GM10248 (cell line): ENCODE measurements around the gene EFCAB11.

Experiments
- CTCF ChIA-PET: fragments of 300-600 bp; sonication (Branson Sonifier 250); formaldehyde crosslinking; extraction: SDS; loops from one replicate; lab custom pipeline; 2021; ENCODE audit warnings: antibody characterized with exemption; lab: Yijun Ruan, JAX
- POLR2A ChIA-PET: fragments of 350-650 bp; sonication (Branson Sonifier 250); formaldehyde crosslinking; extraction: SDS; loops from one replicate; lab custom pipeline; 2020; ENCODE audit warnings: antibody characterized with exemption; lab: Yijun Ruan, JAX
- DNase-seq: peaks from one replicate; pipeline ENCODE4 v3.0.0; 2012; ENCODE audit errors: extremely low spot score
- TF ChIP-seq, protein P1 (sequence below): IDR thresholded peaks from 2 replicates; pipeline ENCODE4 v1.5.1; 2012; ENCODE audit warnings: mild to moderate bottlenecking, low read depth; ENCODE audit errors: extremely low read depth, missing control alignments, control extremely low read depth

The EFCAB11 gene

DNA sequence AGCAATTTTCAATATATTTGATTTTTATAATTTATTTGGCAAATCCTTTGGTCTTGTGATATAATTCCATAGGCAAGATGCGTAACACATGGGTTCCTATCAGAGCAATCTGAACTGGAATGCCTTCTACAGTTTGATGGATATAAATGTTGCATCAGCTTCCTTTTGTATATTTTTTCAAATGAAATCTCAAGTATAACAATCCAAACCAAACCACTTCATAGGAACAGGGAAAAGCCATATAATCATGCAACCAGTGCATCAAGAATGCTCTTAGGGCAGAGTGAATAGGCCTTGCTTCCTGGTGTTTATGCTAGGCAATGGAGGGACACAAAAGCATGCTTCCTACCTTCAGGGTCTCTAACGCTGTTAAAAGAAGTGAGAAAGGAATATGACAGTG lies 34.5 kb downstream of the EFCAB11 start:
- POLR2A ChIA-PET: no interaction called here
- DNase-seq: no peak
- TF ChIP-seq, protein P1, sequence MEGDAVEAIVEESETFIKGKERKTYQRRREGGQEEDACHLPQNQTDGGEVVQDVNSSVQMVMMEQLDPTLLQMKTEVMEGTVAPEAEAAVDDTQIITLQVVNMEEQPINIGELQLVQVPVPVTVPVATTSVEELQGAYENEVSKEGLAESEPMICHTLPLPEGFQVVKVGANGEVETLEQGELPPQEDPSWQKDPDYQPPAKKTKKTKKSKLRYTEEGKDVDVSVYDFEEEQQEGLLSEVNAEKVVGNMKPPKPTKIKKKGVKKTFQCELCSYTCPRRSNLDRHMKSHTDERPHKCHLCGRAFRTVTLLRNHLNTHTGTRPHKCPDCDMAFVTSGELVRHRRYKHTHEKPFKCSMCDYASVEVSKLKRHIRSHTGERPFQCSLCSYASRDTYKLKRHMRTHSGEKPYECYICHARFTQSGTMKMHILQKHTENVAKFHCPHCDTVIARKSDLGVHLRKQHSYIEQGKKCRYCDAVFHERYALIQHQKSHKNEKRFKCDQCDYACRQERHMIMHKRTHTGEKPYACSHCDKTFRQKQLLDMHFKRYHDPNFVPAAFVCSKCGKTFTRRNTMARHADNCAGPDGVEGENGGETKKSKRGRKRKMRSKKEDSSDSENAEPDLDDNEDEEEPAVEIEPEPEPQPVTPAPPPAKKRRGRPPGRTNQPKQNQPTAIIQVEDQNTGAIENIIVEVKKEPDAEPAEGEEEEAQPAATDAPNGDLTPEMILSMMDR: no peak
- CTCF ChIA-PET: interaction anchor here (1.2 to 2.3 kb wide), 3 partner anchors 19 to 893 kb away, joined by 3 to 9 read pairs (median 7); no protein-coding TSS in a partner anchor

DNA sequence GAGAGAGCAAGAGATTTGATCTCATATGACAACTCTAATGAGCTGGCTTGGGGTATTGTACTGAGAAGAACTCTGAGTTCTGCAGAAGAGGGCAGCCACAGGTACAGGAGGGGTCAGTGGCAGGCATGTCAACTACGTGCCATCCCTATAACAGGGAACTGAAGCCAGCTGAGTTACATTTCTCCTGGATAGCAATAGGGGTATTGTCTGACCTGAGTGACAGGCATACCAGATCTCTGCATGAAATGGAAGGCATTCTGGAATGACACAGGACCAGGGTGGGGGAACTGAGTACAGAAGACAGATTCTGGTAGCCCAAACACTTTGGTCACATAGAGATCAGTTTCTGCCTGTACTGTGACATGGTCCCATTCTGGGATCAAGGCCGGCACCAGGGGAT lies 35.8 kb downstream of the EFCAB11 start:
- TF ChIP-seq, protein P1: no peak
- POLR2A ChIA-PET: interaction anchor here (0.6 kb wide), 1 partner anchor 252 kb away, joined by 4 read pairs; no protein-coding TSS in a partner anchor
- DNase-seq: no peak
- CTCF ChIA-PET: interaction anchor here (0.8 to 2.3 kb wide), 2 partner anchors 891 to 892 kb away, joined by 3 to 9 read pairs; no protein-coding TSS in a partner anchor

DNA sequence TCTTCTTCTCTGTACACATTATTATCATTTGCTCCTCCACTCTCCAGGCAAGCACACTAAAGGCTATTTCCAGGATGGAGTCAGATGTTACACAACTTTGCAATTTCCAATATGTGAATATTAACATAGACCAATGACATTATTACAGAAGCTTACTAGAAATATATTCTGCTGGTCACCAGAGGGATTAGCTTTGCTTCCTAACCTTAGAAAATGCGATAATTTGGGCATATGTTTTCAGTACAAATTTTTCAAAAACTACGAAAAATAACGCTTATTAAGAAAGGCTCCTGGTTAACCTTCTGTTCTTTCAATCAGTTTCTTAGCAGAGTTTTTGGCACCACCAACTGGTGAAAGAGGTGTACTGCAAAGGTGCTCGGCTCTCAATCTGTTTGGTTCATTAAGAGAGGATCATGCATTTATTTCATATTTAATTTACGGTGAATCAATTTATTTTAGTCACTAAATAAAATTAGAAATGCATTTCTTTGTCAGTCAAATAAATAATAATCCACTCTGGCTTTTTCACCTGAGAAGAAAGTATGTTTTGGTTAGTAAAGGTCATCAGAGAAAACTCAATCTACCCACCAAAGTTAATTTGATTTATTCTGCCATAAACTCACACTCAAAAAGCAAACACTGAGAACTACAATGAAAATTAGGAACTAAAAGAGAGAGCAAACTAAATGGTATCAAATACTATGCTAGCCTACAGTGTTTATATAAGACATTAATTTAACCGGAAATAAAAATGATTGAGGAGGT lies 39.2 kb downstream of the EFCAB11 start:
- CTCF ChIA-PET: interaction anchor here (0.9 to 5.2 kb wide), 4 partner anchors 17 to 888 kb away, joined by 3 to 42 read pairs (median 4); no protein-coding TSS in a partner anchor
- peak; percentile 64 for DNase-seq
- POLR2A ChIA-PET: no interaction called here
- TF ChIP-seq, protein P1: peak; percentile 92

DNA sequence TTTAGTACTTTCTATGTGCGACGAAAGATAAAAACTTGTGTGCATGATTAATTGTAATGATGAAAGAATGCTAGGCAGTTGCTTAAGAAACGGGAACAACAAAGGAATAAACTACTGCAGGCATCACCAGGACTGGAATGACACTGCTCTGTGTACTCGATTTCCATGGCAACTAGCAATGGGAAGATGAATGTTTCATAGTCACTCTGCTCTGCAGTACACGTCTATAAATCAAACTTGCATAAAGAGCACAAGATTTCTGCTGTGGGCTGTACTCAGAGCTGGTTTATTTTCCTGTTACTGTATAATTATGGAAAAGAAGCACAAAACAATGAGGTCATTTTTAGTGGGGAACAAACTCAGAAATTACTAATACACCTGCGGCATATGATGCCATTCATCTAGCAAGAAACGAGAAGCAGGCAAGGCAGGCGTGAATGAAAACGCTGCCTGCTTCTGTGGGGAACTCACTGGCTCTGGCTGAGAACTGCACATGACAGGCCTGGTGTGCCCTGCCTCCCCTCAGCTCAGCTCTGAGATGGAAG lies 41.8 kb downstream of the EFCAB11 start:
- ChIA-PET POLR2A (no interaction called here), CTCF (interaction anchor here (1.5 to 5.2 kb wide), 5 partner anchors 10 to 885 kb away, joined by 3 to 42 read pairs (median 4); no protein-coding TSS in a partner anchor)
- DNase-seq: no peak
- TF ChIP-seq, protein P1: no peak

DNA sequence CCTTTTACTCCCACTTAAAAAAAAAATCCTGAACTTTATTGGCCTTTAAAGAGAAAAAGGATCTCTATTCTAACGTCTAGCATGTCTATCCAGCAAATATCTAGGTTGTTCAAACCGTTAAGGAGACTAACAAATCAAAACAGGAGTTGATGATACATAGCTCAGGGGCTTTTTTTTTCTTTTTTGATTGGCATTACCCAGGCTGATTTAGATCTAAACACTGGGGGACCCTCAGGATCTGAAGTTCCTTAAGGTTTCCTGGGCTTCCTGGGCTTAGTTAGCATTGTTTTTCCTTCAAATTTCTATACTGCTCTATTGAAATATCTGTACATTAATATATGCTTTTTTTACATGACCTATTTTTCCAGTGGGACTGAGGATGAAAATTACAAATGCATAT lies 42.3 kb downstream of the EFCAB11 start:
- ChIA-PET CTCF (interaction anchor here (2.9 to 5.2 kb wide), 2 partner anchors 872 to 885 kb away, joined by 21 to 42 read pairs; no protein-coding TSS in a partner anchor), POLR2A (no interaction called here)
- no peak for DNase-seq
- TF ChIP-seq, protein P1: no peak
